ENCODE results near the gene ZNF581. TPM values are rescaled to one million over a fixed set of nuclear protein-coding genes. Genes with fewer than 3 reads are reported as not detected.
A peak's percentile ranks its signal among the peaks of the same experiment; 100 is the strongest.

Gene ZNF581
- total RNA-seq, 4 donors from 2014 or later, result 8.4 to 17.5 (median 11.4) TPM

- Histone ChIP-seq H3K27ac (peak overlapping the region in 3 of 4 donors; percentile 87 to 94 (median 93)), H3K9me3 (no peaks in the 10 kb centered on the region), H3K36me3 (peaks cover 0 to 41% of the 10 kb centered on the region in 2 donors), H3K4me3 (peak overlapping the region in 1 of 2 donors; percentile 96), H3K27me3 (no peaks in the 10 kb centered on the region), H3K4me1 (peaks cover 0 to 68% (median 30%) of the 10 kb centered on the region in 3 donors)
- no peak for TF ChIP-seq POLR2A (IDR thresholded peaks at IDR 0.05)
- no peak for TF ChIP-seq EP300 (IDR thresholded peaks at IDR 0.05)
- TF ChIP-seq POLR2AphosphoS5 (IDR thresholded peaks at IDR 0.05), result no peak
- TF ChIP-seq CTCF (IDR thresholded peaks at IDR 0.05), result no peak
- no peak for ATAC-seq
- WGBS, 2 donors (ENCODE audit: low coverage in 1 of 2), result 81% methylated on average over 4 of the region's 17 CpGs; no CpG with 5 or more reads in 1 of the 2 donors
Observed at GRCh38 chr19:55649268-55650125, 6.0 kb downstream of the ZNF581 start.

DNA sequence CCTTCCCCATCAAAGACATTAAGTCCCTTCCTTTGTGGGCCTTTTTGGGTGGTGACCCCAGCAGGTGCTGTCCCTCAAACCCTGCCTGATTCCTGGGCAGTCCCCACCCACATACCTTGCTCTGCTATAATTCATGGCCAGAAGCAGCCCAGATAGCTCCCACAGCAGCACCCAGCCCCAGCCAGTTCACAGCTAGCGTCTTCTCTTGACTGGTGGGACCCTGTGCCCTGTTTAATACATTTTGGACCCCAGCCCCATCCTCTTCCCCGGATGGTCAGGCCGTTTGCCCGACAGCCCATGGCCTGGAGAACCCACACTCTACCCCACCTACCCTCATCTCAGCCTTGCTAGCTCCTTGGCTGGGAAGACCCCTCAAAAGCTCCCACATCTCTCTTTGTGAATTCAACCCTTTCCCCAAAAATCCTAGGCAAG is 6.7 kb downstream of the ZNF581 start:
- H3K4me3 ChIP-seq, result no peak overlapping the region
- WGBS, 2 donors (ENCODE audit: low coverage in 1 of 2), result 70% methylated on average over 2 to 4 of the region's 4 CpGs
- H3K27me3 ChIP-seq, result no peaks in the 10 kb centered on the region
- TF ChIP-seq EP300 (IDR thresholded peaks at IDR 0.05), result no peak
- TF ChIP-seq POLR2AphosphoS5 (IDR thresholded peaks at IDR 0.05), result no peak
- no peak for TF ChIP-seq POLR2A (IDR thresholded peaks at IDR 0.05)
- no peak for TF ChIP-seq CTCF (IDR thresholded peaks at IDR 0.05)
- ATAC-seq, result no peak
- H3K36me3 ChIP-seq, result peaks cover 0 to 35% of the 10 kb centered on the region in 2 donors
- H3K27ac ChIP-seq, result peak overlapping the region in 2 of 4 donors; percentile 87 to 93
- peaks cover 0 to 62% (median 28%) of the 10 kb centered on the region in 3 donors for H3K4me1 ChIP-seq
- no peaks in the 10 kb centered on the region for H3K9me3 ChIP-seq

DNA sequence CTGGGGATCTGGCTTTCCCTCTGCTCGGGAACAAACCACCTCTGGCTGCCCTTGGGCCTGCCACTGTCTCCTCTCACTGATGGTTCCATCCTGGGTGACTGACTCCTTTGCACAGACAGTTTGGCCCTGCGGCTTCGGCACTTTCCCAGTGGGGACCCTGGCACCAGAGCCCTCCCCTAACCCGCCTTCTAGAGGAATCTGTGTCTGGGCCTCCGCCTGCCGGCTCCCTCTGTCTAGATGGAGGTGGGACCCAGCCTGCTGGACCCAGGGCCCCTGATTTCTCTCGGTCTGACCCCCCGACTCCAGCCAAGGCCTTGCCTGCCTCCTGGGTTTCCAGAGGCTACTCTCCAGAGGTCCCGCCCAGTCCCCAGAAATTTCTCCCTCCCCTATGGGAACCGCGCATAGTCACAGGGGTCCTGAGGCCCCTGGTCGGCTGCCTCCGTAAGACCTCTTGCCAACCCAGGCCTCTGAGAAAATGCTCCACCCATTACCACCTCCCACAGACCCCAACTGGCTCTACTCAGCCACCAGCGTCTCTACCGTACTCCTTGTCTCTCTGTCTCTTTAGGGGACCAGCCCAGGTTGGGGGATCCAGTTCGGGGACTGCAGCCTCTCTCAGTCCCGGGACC is 7.3 kb downstream of the ZNF581 start:
- H3K27ac ChIP-seq, result no peak overlapping the region

GRCh38 chr19:55651236-55651635 is 7.8 kb downstream of the ZNF581 start:
- H3K36me3 ChIP-seq, result peaks cover 0 to 24% of the 10 kb centered on the region in 2 donors
- H3K4me3 ChIP-seq, result no peak overlapping the region
- no peak overlapping the region for H3K27ac ChIP-seq
- no peaks in the 10 kb centered on the region for H3K9me3 ChIP-seq
- TF ChIP-seq CTCF (IDR thresholded peaks at IDR 0.05) (no peak), POLR2A (IDR thresholded peaks at IDR 0.05) (no peak), POLR2AphosphoS5 (IDR thresholded peaks at IDR 0.05) (no peak), EP300 (IDR thresholded peaks at IDR 0.05) (no peak)
- ATAC-seq, result no peak
- no peaks in the 10 kb centered on the region for H3K27me3 ChIP-seq
- peaks cover 0 to 63% (median 32%) of the 10 kb centered on the region in 3 donors for H3K4me1 ChIP-seq
- 82% methylated on average over 10 of the region's 18 CpGs; no CpG with 5 or more reads in 1 of the 2 donors for WGBS, 2 donors (ENCODE audit: low coverage in 1 of 2)

More for the DNA sequence above, 7.3 kb downstream of the ZNF581 start:
- H3K36me3 ChIP-seq, result peaks cover 0 to 29% of the 10 kb centered on the region in 2 donors
- no peak for TF ChIP-seq CTCF (IDR thresholded peaks at IDR 0.05)
- no peak for TF ChIP-seq EP300 (IDR thresholded peaks at IDR 0.05)
- no peak for TF ChIP-seq POLR2A (IDR thresholded peaks at IDR 0.05)
- no peak for TF ChIP-seq POLR2AphosphoS5 (IDR thresholded peaks at IDR 0.05)
- WGBS, 2 donors (ENCODE audit: low coverage in 1 of 2), result 80 to 81% methylated on average over 1 to 4 of the region's 17 CpGs
- no peaks in the 10 kb centered on the region for H3K9me3 ChIP-seq
- H3K4me3 ChIP-seq, result no peak overlapping the region
- H3K27me3 ChIP-seq, result no peaks in the 10 kb centered on the region
- no peak for ATAC-seq
- H3K4me1 ChIP-seq, result peaks cover 0 to 61% (median 28%) of the 10 kb centered on the region in 3 donors

Measured in gastroesophageal sphincter (tissue), 4 donors.